Measurements from ENCODE around the gene TOR1B.

TOR1B gene

GRCh38 chr9:129836311-129837007 is 33.5 kb downstream of the TOR1B start:
- TF ChIP-seq EZH2phosphoT487 (IDR thresholded peaks at IDR 0.05; ENCODE audit: borderline replicate concordance, low read length) (no peak), CTCF (IDR thresholded peaks at IDR 0.05; ENCODE audit: low read depth, low read length, poor library complexity, severe bottlenecking) (no peak)
- Histone ChIP-seq H3K79me2 (ENCODE audit: control insufficient read depth, low read length) (peaks cover 43% of the 10 kb centered on the region), H3K36me3 (ENCODE audit: control insufficient read depth, low read length) (peaks cover 25% of the 10 kb centered on the region), H3K27ac (ENCODE audit: low read depth, low read length) (no peak overlapping the region), H3K4me2 (ENCODE audit: low read length) (peak overlapping the region; percentile 91), H4K20me1 (ENCODE audit: control insufficient read depth, insufficient read depth, low read depth, low read length) (no peaks in the 10 kb centered on the region), H3K4me3 (ENCODE audit: low read length) (peak overlapping the region; percentile 88), H3F3A (ENCODE audit: control insufficient read depth, insufficient read depth) (peaks cover 3% of the 10 kb centered on the region; the same call in 1 of the 2 replicates), H3K9me2 (replicated peaks; ENCODE audit: control insufficient read depth, low read length) (no peaks in the 10 kb centered on the region), H3K9me3 (ENCODE audit: control insufficient read depth, insufficient read depth, low read length) (no peaks in the 10 kb centered on the region), H3K4me1 (ENCODE audit: control insufficient read depth, low read length) (peaks cover 35% of the 10 kb centered on the region), H3K27me3 (ENCODE audit: control insufficient read depth, low read length) (no peaks in the 10 kb centered on the region)

DNA sequence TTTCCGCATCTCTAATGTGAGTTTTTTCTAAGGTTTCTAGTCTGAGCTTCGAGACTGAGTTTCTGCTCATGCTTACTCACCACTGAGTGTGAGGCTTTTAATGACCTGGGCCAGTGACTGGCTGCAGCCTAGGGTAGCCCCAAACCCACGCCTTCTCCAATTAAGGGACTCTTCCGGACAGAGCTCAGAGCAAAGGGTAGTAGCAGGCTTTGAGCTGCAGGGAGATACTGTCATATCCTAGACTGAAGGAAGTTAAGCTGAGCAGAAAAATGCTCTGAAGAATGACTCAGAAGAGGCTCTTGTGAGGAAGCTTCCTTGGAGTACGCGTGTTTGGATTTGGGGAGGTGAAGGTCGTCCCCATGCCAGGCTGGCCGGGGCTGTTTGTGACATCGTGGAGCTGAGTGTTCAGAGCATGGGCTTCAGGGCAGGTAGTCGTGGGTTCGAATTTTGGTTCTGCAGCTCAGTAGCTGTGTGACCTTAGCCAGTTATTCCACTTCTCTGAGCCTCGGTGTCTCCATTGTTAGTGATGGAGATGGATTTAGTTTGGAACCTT is 35.8 kb downstream of the TOR1B start:
- TF ChIP-seq EZH2phosphoT487 (IDR thresholded peaks at IDR 0.05; ENCODE audit: borderline replicate concordance, low read length) (no peak), CTCF (IDR thresholded peaks at IDR 0.05; ENCODE audit: low read depth, low read length, poor library complexity, severe bottlenecking) (no peak)
- Histone ChIP-seq H3K27me3 (ENCODE audit: control insufficient read depth, low read length) (no peaks in the 10 kb centered on the region), H4K20me1 (ENCODE audit: control insufficient read depth, insufficient read depth, low read depth, low read length) (no peaks in the 10 kb centered on the region), H3K9me3 (ENCODE audit: control insufficient read depth, insufficient read depth, low read length) (no peaks in the 10 kb centered on the region), H3K27ac (ENCODE audit: low read depth, low read length) (no peak overlapping the region), H3K4me1 (ENCODE audit: control insufficient read depth, low read length) (peaks cover 34% of the 10 kb centered on the region), H3K9me2 (replicated peaks; ENCODE audit: control insufficient read depth, low read length) (no peaks in the 10 kb centered on the region), H3K4me2 (ENCODE audit: low read length) (no peak overlapping the region), H3F3A (ENCODE audit: control insufficient read depth, insufficient read depth) (peaks cover 3% of the 10 kb centered on the region; the same call in 1 of the 2 replicates), H3K4me3 (ENCODE audit: low read length) (no peak overlapping the region), H3K79me2 (ENCODE audit: control insufficient read depth, low read length) (peaks cover 36% of the 10 kb centered on the region), H3K36me3 (ENCODE audit: control insufficient read depth, low read length) (peaks cover 7% of the 10 kb centered on the region; the same call in 1 of the 2 replicates)

DNA sequence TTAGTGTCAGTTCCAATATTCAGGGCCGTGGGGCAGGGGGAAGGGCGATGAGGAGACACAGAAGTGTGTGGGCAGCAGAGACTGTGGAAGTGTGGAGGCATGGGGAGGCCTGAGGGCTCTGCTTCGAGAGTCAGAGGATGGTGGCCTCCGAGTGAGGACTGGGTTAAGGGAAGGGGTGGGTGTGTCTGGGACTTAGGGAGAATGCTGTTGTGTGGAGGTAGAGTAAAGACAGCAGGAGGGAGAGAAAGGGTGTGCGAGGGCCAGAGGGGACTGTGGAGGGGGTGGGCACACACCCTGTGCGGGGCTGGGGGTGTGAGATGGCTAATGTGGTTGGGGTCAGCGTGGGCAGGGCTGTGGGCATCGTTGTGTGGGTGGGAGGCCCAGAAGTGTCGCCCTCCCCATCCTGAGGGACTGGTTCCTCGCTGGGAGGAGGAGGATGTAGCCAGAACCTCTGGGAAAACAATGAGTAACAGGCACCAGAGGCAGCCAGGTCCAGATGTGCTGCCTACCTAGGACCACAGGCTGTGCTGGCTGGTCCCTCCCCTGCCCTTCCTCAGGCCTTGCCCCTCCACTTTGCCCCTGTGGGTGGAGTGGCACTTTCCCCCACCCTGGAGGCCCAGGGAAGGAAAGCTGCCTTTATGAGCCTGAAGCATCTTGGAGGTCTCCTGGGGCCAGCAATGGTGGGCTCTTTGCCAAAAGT is 36.5 kb downstream of the TOR1B start:
- peak overlapping the region; percentile 28 for H3K4me2 ChIP-seq (ENCODE audit: low read length)
- peaks cover 29% of the 10 kb centered on the region for H3K4me1 ChIP-seq (ENCODE audit: control insufficient read depth, low read length)
- H3K79me2 ChIP-seq (ENCODE audit: control insufficient read depth, low read length), result peaks cover 29% of the 10 kb centered on the region

More for the DNA sequence above, 36.5 kb downstream of the TOR1B start:
- Histone ChIP-seq H4K20me1 (ENCODE audit: control insufficient read depth, insufficient read depth, low read depth, low read length) (no peaks in the 10 kb centered on the region), H3K9me2 (replicated peaks; ENCODE audit: control insufficient read depth, low read length) (no peaks in the 10 kb centered on the region), H3K27ac (ENCODE audit: low read depth, low read length) (no peak overlapping the region), H3F3A (ENCODE audit: control insufficient read depth, insufficient read depth) (peaks cover 3% of the 10 kb centered on the region; the same call in 1 of the 2 replicates), H3K9me3 (ENCODE audit: control insufficient read depth, insufficient read depth, low read length) (no peaks in the 10 kb centered on the region), H3K27me3 (ENCODE audit: control insufficient read depth, low read length) (no peaks in the 10 kb centered on the region), H3K4me3 (ENCODE audit: low read length) (no peak overlapping the region), H3K36me3 (ENCODE audit: control insufficient read depth, low read length) (peaks cover 7% of the 10 kb centered on the region; the same call in 1 of the 2 replicates)
- TF ChIP-seq CTCF (IDR thresholded peaks at IDR 0.05; ENCODE audit: low read depth, low read length, poor library complexity, severe bottlenecking), result no peak
- TF ChIP-seq EZH2phosphoT487 (IDR thresholded peaks at IDR 0.05; ENCODE audit: borderline replicate concordance, low read length), result no peak

Measured in DOHH2 (cell line).